ENCODE results near the gene LPAR6. TPM values are rescaled to one million over a fixed set of nuclear protein-coding genes. Genes with fewer than 3 reads are reported as not detected.
"Not testable (repeated sequence)": the region's sequence is repeated elsewhere in the genome, so short reads cannot be mapped to it uniquely, and the experiment has no call there.

The LPAR6 gene
- total and polyA plus RNA-seq, 4 donors: 13.3 to 49.0 (median 25.9) TPM

DNA sequence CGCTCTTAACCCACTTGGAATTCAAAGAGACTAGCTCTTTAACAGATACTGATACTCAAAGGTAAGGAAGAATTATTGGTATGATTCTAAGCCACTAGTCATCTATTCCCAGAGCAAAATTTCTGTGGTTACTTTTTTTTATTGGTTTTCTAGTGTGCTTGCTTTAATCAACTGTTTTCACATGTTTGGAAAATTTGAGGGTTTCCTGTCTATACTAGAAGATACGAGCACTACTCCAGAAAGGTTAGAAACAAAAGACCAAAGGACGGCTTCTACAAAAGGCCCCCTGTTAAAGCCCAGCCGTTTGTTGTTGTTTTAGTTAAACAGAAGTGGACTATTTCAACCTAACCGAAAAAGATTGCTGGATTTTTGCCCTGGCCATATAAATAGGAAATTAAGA, 18.5 kb upstream of the LPAR6 start:
- H3K4me1 ChIP-seq (ENCODE audit: control insufficient read depth in 5 of 5, insufficient read depth in 5 of 5, low read length in 5 of 5): peaks cover 0 to 19% (median 9%) of the 10 kb centered on the region in 5 donors
- no peak for ATAC-seq (ENCODE audit: insufficient read depth, low FRiP score)

DNA sequence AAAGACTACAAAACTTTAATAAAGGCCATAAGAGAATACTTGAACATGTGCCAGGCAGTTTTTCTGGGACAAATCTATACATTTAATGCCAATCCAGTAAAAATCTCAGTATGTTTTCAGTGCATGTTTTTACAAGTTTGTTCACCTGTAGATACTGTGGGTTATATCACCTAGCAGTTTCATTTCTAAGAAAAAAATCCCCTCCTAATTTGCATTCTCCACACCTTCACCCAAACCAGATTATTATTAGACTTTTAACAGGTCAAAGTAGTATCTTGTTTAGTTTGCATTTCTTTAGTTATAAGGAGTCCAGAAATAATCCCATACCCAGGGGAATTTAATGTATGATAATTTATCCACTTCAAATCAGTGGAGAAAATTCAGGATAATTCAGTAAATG, 17.0 kb upstream of the LPAR6 start:
- no peak for ATAC-seq (ENCODE audit: insufficient read depth, low FRiP score)
- no peak overlapping the region for H3K4me3 ChIP-seq
- peaks cover 0 to 18% (median 9%) of the 10 kb centered on the region in 5 donors for H3K4me1 ChIP-seq (ENCODE audit: control insufficient read depth in 5 of 5, insufficient read depth in 5 of 5, low read length in 5 of 5)

More for the DNA sequence above, 18.5 kb upstream of the LPAR6 start:
- H3K9ac ChIP-seq (ENCODE audit: insufficient read depth in 1 of 2, low read length in 2 of 2): no peak overlapping the region
- no peak overlapping the region for H3K27ac ChIP-seq (ENCODE audit: low read depth in 1 of 2, low read length in 1 of 2)
- 36 to 48% methylated on average over 5 of the region's 5 CpGs for WGBS, 2 donors
- TF ChIP-seq, protein P1, sequence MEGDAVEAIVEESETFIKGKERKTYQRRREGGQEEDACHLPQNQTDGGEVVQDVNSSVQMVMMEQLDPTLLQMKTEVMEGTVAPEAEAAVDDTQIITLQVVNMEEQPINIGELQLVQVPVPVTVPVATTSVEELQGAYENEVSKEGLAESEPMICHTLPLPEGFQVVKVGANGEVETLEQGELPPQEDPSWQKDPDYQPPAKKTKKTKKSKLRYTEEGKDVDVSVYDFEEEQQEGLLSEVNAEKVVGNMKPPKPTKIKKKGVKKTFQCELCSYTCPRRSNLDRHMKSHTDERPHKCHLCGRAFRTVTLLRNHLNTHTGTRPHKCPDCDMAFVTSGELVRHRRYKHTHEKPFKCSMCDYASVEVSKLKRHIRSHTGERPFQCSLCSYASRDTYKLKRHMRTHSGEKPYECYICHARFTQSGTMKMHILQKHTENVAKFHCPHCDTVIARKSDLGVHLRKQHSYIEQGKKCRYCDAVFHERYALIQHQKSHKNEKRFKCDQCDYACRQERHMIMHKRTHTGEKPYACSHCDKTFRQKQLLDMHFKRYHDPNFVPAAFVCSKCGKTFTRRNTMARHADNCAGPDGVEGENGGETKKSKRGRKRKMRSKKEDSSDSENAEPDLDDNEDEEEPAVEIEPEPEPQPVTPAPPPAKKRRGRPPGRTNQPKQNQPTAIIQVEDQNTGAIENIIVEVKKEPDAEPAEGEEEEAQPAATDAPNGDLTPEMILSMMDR (IDR thresholded peaks at IDR 0.05; ENCODE audit: control extremely low read depth, extremely low read depth): no peak
- H3K36me3 ChIP-seq (ENCODE audit: control insufficient read depth in 4 of 4, insufficient read depth in 4 of 4, low read length in 4 of 4): no peaks in the 10 kb centered on the region
- no peaks in the 10 kb centered on the region for H3K27me3 ChIP-seq (ENCODE audit: control insufficient read depth in 3 of 3, insufficient read depth in 3 of 3, low read length in 2 of 3)
- no peak overlapping the region for H3K4me3 ChIP-seq
- H3K9me3 ChIP-seq (ENCODE audit: control insufficient read depth in 4 of 4, insufficient read depth in 3 of 4, low read length in 3 of 4): no peaks in the 10 kb centered on the region
- DNase-seq: peak in 2 of 3 donors; percentile 25 to 49

DNA sequence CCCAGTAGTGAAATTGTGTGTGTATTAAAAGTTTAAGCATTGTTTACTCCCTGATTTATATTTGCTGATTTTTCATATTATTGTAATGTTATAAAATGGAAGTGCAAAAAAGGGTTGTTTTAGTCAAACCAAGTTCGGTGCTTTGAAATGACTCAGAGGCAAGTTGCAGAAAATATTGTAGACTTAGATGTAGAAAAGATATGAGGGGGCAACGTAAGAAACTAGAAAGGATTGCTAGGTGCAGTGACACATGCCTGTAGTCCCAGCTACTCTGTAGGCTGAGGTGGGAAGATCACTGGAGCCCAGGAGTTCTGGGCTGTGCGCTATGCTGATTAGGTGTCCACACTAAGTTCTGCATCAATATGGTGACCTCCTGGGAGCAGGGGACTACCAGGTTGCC, 16.1 kb upstream of the LPAR6 start:
- no peak for DNase-seq
- WGBS, 2 donors: 95 to 98% methylated on average over 3 of the region's 3 CpGs
- TF ChIP-seq, protein P1 (IDR thresholded peaks at IDR 0.05; ENCODE audit: control extremely low read depth, extremely low read depth): no peak
- peaks cover 0 to 18% (median 9%) of the 10 kb centered on the region in 5 donors for H3K4me1 ChIP-seq (ENCODE audit: control insufficient read depth in 5 of 5, insufficient read depth in 5 of 5, low read length in 5 of 5)
- ATAC-seq (ENCODE audit: insufficient read depth, low FRiP score): no peak
- H3K27me3 ChIP-seq (ENCODE audit: control insufficient read depth in 3 of 3, insufficient read depth in 3 of 3, low read length in 2 of 3): no peaks in the 10 kb centered on the region
- H3K9ac ChIP-seq (ENCODE audit: insufficient read depth in 1 of 2, low read length in 2 of 2): no peak overlapping the region
- no peaks in the 10 kb centered on the region for H3K9me3 ChIP-seq (ENCODE audit: control insufficient read depth in 4 of 4, insufficient read depth in 3 of 4, low read length in 3 of 4)
- no peak overlapping the region for H3K27ac ChIP-seq (ENCODE audit: low read depth in 1 of 2, low read length in 1 of 2)
- no peak overlapping the region for H3K4me3 ChIP-seq
- no peaks in the 10 kb centered on the region for H3K36me3 ChIP-seq (ENCODE audit: control insufficient read depth in 4 of 4, insufficient read depth in 4 of 4, low read length in 4 of 4)

More for the DNA sequence above, 17.0 kb upstream of the LPAR6 start:
- Histone ChIP-seq H3K9me3 (ENCODE audit: control insufficient read depth in 4 of 4, insufficient read depth in 3 of 4, low read length in 3 of 4) (no peaks in the 10 kb centered on the region), H3K27me3 (ENCODE audit: control insufficient read depth in 3 of 3, insufficient read depth in 3 of 3, low read length in 2 of 3) (no peaks in the 10 kb centered on the region), H3K27ac (ENCODE audit: low read depth in 1 of 2, low read length in 1 of 2) (no peak overlapping the region), H3K36me3 (ENCODE audit: control insufficient read depth in 4 of 4, insufficient read depth in 4 of 4, low read length in 4 of 4) (no peaks in the 10 kb centered on the region), H3K9ac (ENCODE audit: insufficient read depth in 1 of 2, low read length in 2 of 2) (no peak overlapping the region)
- DNase-seq: no peak
- TF ChIP-seq, protein P1 (IDR thresholded peaks at IDR 0.05; ENCODE audit: control extremely low read depth, extremely low read depth): no peak

DNA sequence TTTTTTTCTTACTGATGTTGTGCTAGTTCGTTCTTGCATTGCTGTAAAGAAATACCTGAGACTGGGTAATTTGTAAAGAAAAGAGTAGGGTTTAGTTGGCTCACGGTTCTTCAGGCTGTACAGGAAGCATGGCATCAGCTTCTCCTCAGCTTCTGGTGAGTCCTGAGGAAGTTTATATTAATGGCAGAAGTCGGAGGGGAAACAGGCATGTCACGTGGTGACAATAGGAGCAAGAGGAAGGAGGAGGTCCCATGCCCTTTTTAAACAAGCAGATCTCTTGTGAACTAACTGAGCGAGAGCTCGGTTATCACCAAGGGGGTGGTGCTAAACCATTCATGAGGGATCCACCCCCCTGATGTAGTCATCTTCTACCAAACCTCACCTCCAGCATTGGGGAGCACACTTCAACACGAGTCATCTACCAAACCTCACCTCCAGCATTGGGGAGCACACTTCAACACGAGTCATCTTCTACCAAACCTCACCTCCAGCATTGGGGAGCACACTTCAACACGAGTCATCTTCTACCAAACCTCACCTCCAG, 13.9 kb upstream of the LPAR6 start:
- not testable (repeated sequence) for H3K9me3 ChIP-seq (ENCODE audit: control insufficient read depth in 4 of 4, insufficient read depth in 3 of 4, low read length in 3 of 4); H3K4me1 ChIP-seq (ENCODE audit: control insufficient read depth in 5 of 5, insufficient read depth in 5 of 5, low read length in 5 of 5); H3K27me3 ChIP-seq (ENCODE audit: control insufficient read depth in 3 of 3, insufficient read depth in 3 of 3, low read length in 2 of 3); H3K9ac ChIP-seq (ENCODE audit: insufficient read depth in 1 of 2, low read length in 2 of 2); H3K36me3 ChIP-seq (ENCODE audit: control insufficient read depth in 4 of 4, insufficient read depth in 4 of 4, low read length in 4 of 4); ATAC-seq (ENCODE audit: insufficient read depth, low FRiP score); H3K4me3 ChIP-seq; H3K27ac ChIP-seq (ENCODE audit: low read depth in 1 of 2, low read length in 1 of 2); DNase-seq
- WGBS, 2 donors: 64 to 73% methylated on average over 8 of the region's 9 CpGs

All from lung (tissue), 12 donors.